HEK293T (cell line): Measurements from ENCODE around the gene RIOK1.
"Not testable (repeated sequence)": the region's sequence is repeated elsewhere in the genome, so short reads cannot be mapped to it uniquely, and the experiment has no call there.

Experiments
- CTCF ChIA-PET: fragments of 350-600 bp; formaldehyde crosslinking; extraction: SDS; loops from one replicate; lab custom pipeline; 2021; ENCODE audit warnings: antibody characterized with exemption, inconsistent platforms; lab: Yijun Ruan, JAX
- POLR2A ChIA-PET: fragments of 350-600 bp; formaldehyde crosslinking; extraction: SDS; loops from one replicate; lab custom pipeline; 2020; ENCODE audit warnings: antibody characterized with exemption, inconsistent platforms; lab: Yijun Ruan, JAX
- DNase-seq: peaks from one replicate; pipeline ENCODE4 v3.0.0; 2012; ENCODE audit warnings: mixed read lengths; ENCODE audit errors: extremely low spot score
- ARNT ChIP-seq: fragments of 450-650 bp; IDR thresholded peaks from 2 replicates; pipeline ENCODE4 v1.6.1; 2017; ENCODE audit warnings: mild to moderate bottlenecking
- BHLHE40 ChIP-seq: fragments of 450-650 bp; IDR thresholded peaks from 2 replicates; pipeline ENCODE4 v1.6.1; 2016; ENCODE audit warnings: mild to moderate bottlenecking, moderate library complexity, borderline replicate concordance
- CTBP1 ChIP-seq: fragments of 450-650 bp; IDR thresholded peaks from 2 replicates; pipeline ENCODE4 v1.6.1; 2016; ENCODE audit warnings: borderline replicate concordance
- ELF4 ChIP-seq: fragments of 450-650 bp; IDR thresholded peaks from 2 replicates; pipeline ENCODE4 v1.6.1; 2017; ENCODE audit warnings: antibody characterized with exemption
- FOXA1 ChIP-seq: fragments of 450-650 bp; IDR thresholded peaks from 2 replicates; pipeline ENCODE4 v1.6.1; 2016; ENCODE audit warnings: mild to moderate bottlenecking
- FOXK2 ChIP-seq: fragments of 450-650 bp; IDR thresholded peaks from 2 replicates; pipeline ENCODE4 v1.6.1; 2016; ENCODE audit warnings: mild to moderate bottlenecking
- FOXM1 ChIP-seq: fragments of 450-650 bp; IDR thresholded peaks from 2 replicates; pipeline ENCODE4 v1.6.1; 2017; ENCODE audit warnings: mild to moderate bottlenecking, borderline replicate concordance
- HDGF ChIP-seq: fragments of 450-650 bp; IDR thresholded peaks from 2 replicates; pipeline ENCODE4 v1.6.1; 2017; ENCODE audit warnings: antibody characterized with exemption, borderline replicate concordance
- L3MBTL2 ChIP-seq: fragments of 450-650 bp; conservative IDR thresholded peaks from 2 replicates; pipeline ENCODE4 v1.6.1; 2016; ENCODE audit warnings: mild to moderate bottlenecking
- LEF1 ChIP-seq: fragments of 450-650 bp; IDR thresholded peaks from 2 replicates; pipeline ENCODE4 v1.6.1; 2017; ENCODE audit warnings: mild to moderate bottlenecking, borderline replicate concordance
- NFRKB ChIP-seq: fragments of 450-650 bp; IDR thresholded peaks from 2 replicates; pipeline ENCODE4 v1.6.1; 2016; ENCODE audit warnings: mild to moderate bottlenecking, moderate library complexity
- PKNOX1 ChIP-seq: fragments of 450-650 bp; IDR thresholded peaks from 2 replicates; pipeline ENCODE4 v1.6.1; 2016
- SP1 ChIP-seq: fragments of 450-650 bp; IDR thresholded peaks from 2 replicates; pipeline ENCODE4 v1.6.1; 2017
- SUZ12 ChIP-seq: fragments of 450-650 bp; IDR thresholded peaks from 2 replicates; pipeline ENCODE4 v1.6.1; 2016; ENCODE audit warnings: mild to moderate bottlenecking
- TARDBP ChIP-seq: fragments of 450-650 bp; IDR thresholded peaks from 2 replicates; pipeline ENCODE4 v1.6.1; 2016
- ZNF384 ChIP-seq: fragments of 450-650 bp; IDR thresholded peaks from 2 replicates; pipeline ENCODE4 v1.6.1; 2016

RIOK1 gene

GRCh38 chr6:7454696-7455358 lies 65.2 kb downstream of the RIOK1 start:
- no peak for TF ChIP-seq FOXK2
- no peak for TF ChIP-seq CTBP1
- TF ChIP-seq SP1 = no peak
- no peak for TF ChIP-seq BHLHE40
- no peak for TF ChIP-seq SUZ12
- no peak for TF ChIP-seq ZNF384
- no peak for TF ChIP-seq ELF4
- no peak for TF ChIP-seq LEF1
- no peak for TF ChIP-seq FOXA1
- no peak for TF ChIP-seq FOXM1
- CTCF ChIA-PET = no interaction called here
- POLR2A ChIA-PET = no interaction called here
- no peak for DNase-seq

- POLR2A ChIA-PET, CTCF ChIA-PET, DNase-seq: not testable (repeated sequence)
Measured at GRCh38 chr6:7456302-7456701, 66.7 kb downstream of the RIOK1 start.

GRCh38 chr6:7461416-7461815 lies 71.8 kb downstream of the RIOK1 start:
- ChIA-PET CTCF (no interaction called here), POLR2A (no interaction called here)
- no peak for DNase-seq
- no peak for TF ChIP-seq BHLHE40
- TF ChIP-seq NFRKB = no peak
- no peak for TF ChIP-seq TARDBP
- TF ChIP-seq CTBP1 = no peak
- no peak for TF ChIP-seq ELF4
- TF ChIP-seq FOXK2 = no peak
- TF ChIP-seq SUZ12 = no peak
- no peak for TF ChIP-seq FOXA1
- TF ChIP-seq L3MBTL2 = no peak
- no peak for TF ChIP-seq LEF1
- no peak for TF ChIP-seq SP1
- no peak for TF ChIP-seq FOXM1
- TF ChIP-seq ARNT = no peak
- no peak for TF ChIP-seq PKNOX1
- no peak for TF ChIP-seq HDGF
- TF ChIP-seq ZNF384 = no peak

- no peak for DNase-seq
- TF ChIP-seq NFRKB = no peak
- TF ChIP-seq FOXK2 = no peak
- no peak for TF ChIP-seq TARDBP
- no peak for TF ChIP-seq CTBP1
- TF ChIP-seq ARNT = no peak
- no peak for TF ChIP-seq BHLHE40
- TF ChIP-seq SP1 = no peak
- CTCF ChIA-PET = no interaction called here
- POLR2A ChIA-PET = no interaction called here
Measured at GRCh38 chr6:7463785-7464184, 74.2 kb downstream of the RIOK1 start.

GRCh38 chr6:7467007-7467897 lies 77.6 kb downstream of the RIOK1 start:
- TF ChIP-seq FOXK2 = no peak
- TF ChIP-seq HDGF = no peak
- no peak for TF ChIP-seq SUZ12
- TF ChIP-seq NFRKB = no peak
- no peak for TF ChIP-seq PKNOX1
- TF ChIP-seq BHLHE40 = no peak
- no peak for TF ChIP-seq FOXA1
- no peak for TF ChIP-seq CTBP1
- ChIA-PET CTCF (no interaction called here), POLR2A (interaction anchor here (1.5 kb wide), 1 partner anchor 123 kb away, joined by 6 read pairs; the partner anchor contains the start of gene SNRNP48)
- no peak for DNase-seq
